AG09309 (cell line): ENCODE measurements around the gene GANAB.
"Not testable (repeated sequence)": the region's sequence is repeated elsewhere in the genome, so short reads cannot be mapped to it uniquely, and the experiment has no call there.

Source experiments
- DNase-seq: peaks from one replicate; pipeline ENCODE4 v3.0.0-alpha.2; 2010; ENCODE audit warnings: low read depth
- H3K4me3 ChIP-seq: 2 replicates; pipeline ENCODE4 v1.5.1; 2011; ENCODE audit warnings: mild to moderate bottlenecking, low read depth, low read length, moderate library complexity; ENCODE audit not compliant: control insufficient read depth
- TF ChIP-seq, protein P1 (sequence below): IDR thresholded peaks from 2 replicates; pipeline ENCODE4 v1.5.1; 2011; ENCODE audit warnings: mild to moderate bottlenecking, low read depth, low read length, inconsistent platforms; ENCODE audit not compliant: insufficient read depth, control insufficient read depth; ENCODE audit errors: missing control alignments

The GANAB gene

GRCh38 chr11:62621027-62621566 is 25.3 kb downstream of the GANAB start:
- DNase-seq = no peak
- TF ChIP-seq, protein P1, sequence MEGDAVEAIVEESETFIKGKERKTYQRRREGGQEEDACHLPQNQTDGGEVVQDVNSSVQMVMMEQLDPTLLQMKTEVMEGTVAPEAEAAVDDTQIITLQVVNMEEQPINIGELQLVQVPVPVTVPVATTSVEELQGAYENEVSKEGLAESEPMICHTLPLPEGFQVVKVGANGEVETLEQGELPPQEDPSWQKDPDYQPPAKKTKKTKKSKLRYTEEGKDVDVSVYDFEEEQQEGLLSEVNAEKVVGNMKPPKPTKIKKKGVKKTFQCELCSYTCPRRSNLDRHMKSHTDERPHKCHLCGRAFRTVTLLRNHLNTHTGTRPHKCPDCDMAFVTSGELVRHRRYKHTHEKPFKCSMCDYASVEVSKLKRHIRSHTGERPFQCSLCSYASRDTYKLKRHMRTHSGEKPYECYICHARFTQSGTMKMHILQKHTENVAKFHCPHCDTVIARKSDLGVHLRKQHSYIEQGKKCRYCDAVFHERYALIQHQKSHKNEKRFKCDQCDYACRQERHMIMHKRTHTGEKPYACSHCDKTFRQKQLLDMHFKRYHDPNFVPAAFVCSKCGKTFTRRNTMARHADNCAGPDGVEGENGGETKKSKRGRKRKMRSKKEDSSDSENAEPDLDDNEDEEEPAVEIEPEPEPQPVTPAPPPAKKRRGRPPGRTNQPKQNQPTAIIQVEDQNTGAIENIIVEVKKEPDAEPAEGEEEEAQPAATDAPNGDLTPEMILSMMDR = no peak
- peak overlapping the region; percentile 61 for H3K4me3 ChIP-seq

GRCh38 chr11:62616957-62617356 is 29.5 kb downstream of the GANAB start:
- not testable (repeated sequence) for H3K4me3 ChIP-seq, DNase-seq

DNA sequence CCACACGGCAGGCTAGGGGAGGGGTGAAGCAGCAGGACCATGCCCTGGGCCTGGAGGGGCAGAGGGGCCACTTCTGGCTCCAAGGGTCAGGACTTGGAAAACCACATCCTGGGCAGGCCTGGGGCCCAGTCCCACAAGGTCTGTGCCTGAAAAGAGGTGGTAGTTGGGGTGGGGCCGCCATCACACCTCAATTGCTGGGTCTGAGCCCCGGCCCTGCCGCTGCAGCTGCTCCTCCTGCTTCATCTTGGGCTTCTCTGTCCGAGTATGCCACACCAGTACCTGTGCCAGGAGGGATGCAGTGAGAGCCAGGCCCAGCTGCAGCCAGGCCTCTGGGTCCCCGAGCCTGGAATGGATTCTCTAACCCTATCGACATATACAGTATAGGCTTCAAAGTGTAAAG is 30.9 kb downstream of the GANAB start:
- H3K4me3 ChIP-seq = no peak overlapping the region
- DNase-seq = no peak
- TF ChIP-seq, protein P1 = no peak

GRCh38 chr11:62614275-62614674 is 32.1 kb downstream of the GANAB start:
- TF ChIP-seq, protein P1 = no peak
- H3K4me3 ChIP-seq = no peak overlapping the region
- no peak for DNase-seq

- TF ChIP-seq, protein P1 = no peak
- DNase-seq = no peak
- H3K4me3 ChIP-seq = no peak overlapping the region
Measured at GRCh38 chr11:62613291-62613778, 33.1 kb downstream of the GANAB start.

GRCh38 chr11:62612366-62613290 is 33.8 kb downstream of the GANAB start, which contains the start of the genes EML3 and ROM1:
Gene EML3 (minus strand): TSS chr11:62612775. CDS start chr11:62612457, 318 bp downstream.
Gene ROM1 (plus strand): TSS chr11:62613257. CDS start chr11:62613282, 25 bp downstream.
- H3K4me3 ChIP-seq = peak within 1 kb of the TSS; percentile 76
- TF ChIP-seq, protein P1 = peak; percentile 82
- no peak for DNase-seq
